MM.1S (cell line): ENCODE results near the gene KIAA1549.

ENCODE experiments used
- DNase-seq: peaks from one replicate; pipeline ENCODE4 v3.0.0-alpha.2; 2015
- H2AFZ ChIP-seq: fragments of 300-600 bp; sonication (generic); 2 replicates; pipeline ENCODE4 v1.6.0; 2016; ENCODE audit warnings: antibody characterized with exemption, low read length
- H3F3A ChIP-seq: fragments of 300-600 bp; sonication (generic); 2 replicates; pipeline ENCODE4 v1.6.1; 2016; ENCODE audit warnings: mild to moderate bottlenecking, antibody characterized with exemption, low read length, moderate library complexity, mixed read lengths; ENCODE audit not compliant: insufficient read depth
- H3K27ac ChIP-seq: fragments of 300-600 bp; sonication (generic); 2 replicates; pipeline ENCODE4 v1.5.1; 2016; ENCODE audit warnings: mild to moderate bottlenecking, low read length
- H3K27me3 ChIP-seq: fragments of 300-600 bp; sonication (generic); replicated peaks from 2 replicates; pipeline ENCODE4 v1.6.0; 2016; ENCODE audit warnings: low read length; ENCODE audit not compliant: insufficient read depth
- H3K36me3 ChIP-seq: fragments of 300-600 bp; sonication (generic); replicated peaks from 2 replicates; pipeline ENCODE4 v1.6.1; 2016; ENCODE audit warnings: mild to moderate bottlenecking, low read length, mixed read lengths; ENCODE audit not compliant: insufficient read depth
- H3K4me1 ChIP-seq: fragments of 300-600 bp; sonication (generic); 2 replicates; pipeline ENCODE4 v1.6.1; 2016; ENCODE audit warnings: low read length, mixed read lengths
- H3K4me2 ChIP-seq: fragments of 300-600 bp; sonication (generic); 2 replicates; pipeline ENCODE4 v1.6.0; 2016; ENCODE audit warnings: low read depth, low read length
- H3K4me3 ChIP-seq: fragments of 300-600 bp; sonication (generic); 2 replicates; pipeline ENCODE4 v1.5.1; 2016; ENCODE audit warnings: low read length, mixed read lengths
- H3K79me2 ChIP-seq: fragments of 300-600 bp; sonication (generic); 2 replicates; pipeline ENCODE4 v1.6.1; 2016; ENCODE audit warnings: mixed run types, low read length, mixed read lengths
- H3K9ac ChIP-seq: fragments of 300-600 bp; sonication (generic); 2 replicates; pipeline ENCODE4 v1.6.1; 2016; ENCODE audit warnings: low read length, mixed read lengths
- H3K9me2 ChIP-seq: fragments of 300-600 bp; sonication (generic); replicated peaks from 2 replicates; pipeline ENCODE4 v1.6.1; 2016; ENCODE audit warnings: mild to moderate bottlenecking, low read length, mixed read lengths; ENCODE audit not compliant: insufficient read depth
- H3K9me3 ChIP-seq: fragments of 300-600 bp; sonication (generic); replicated peaks from 2 replicates; pipeline ENCODE4 v1.6.1; 2016; ENCODE audit warnings: mild to moderate bottlenecking, low read length, mixed read lengths; ENCODE audit not compliant: insufficient read depth
- H4K20me1 ChIP-seq: fragments of 300-600 bp; sonication (generic); 2 replicates; pipeline ENCODE4 v1.6.1; 2016; ENCODE audit warnings: mild to moderate bottlenecking, low read length, moderate library complexity, mixed read lengths; ENCODE audit not compliant: insufficient read depth
- CTCF ChIP-seq: fragments of 300-600 bp; sonication (generic); IDR thresholded peaks from 2 replicates; pipeline ENCODE4 v1.5.1; 2016; ENCODE audit warnings: antibody characterized with exemption, low read length, mixed read lengths
- EZH2 ChIP-seq: fragments of 300-600 bp; sonication (generic); optimal IDR thresholded peaks from 2 replicates; pipeline ENCODE3; 2017; ENCODE audit warnings: low read depth, mild to moderate bottlenecking, antibody characterized with exemption, low read length, mixed read lengths
- EZH2phosphoT487 ChIP-seq: fragments of 300-600 bp; sonication (generic); IDR thresholded peaks from 2 replicates; pipeline ENCODE4 v1.6.1; 2018; ENCODE audit warnings: antibody characterized with exemption, low read length

KIAA1549 gene

GRCh38 chr7:138868711-138869110 is 112.5 kb downstream of the KIAA1549 start:
- no peak overlapping the region for H3K27ac ChIP-seq
- H3K27me3 ChIP-seq: no peaks in the 10 kb centered on the region
- no peaks in the 10 kb centered on the region for H3K79me2 ChIP-seq
- H3K36me3 ChIP-seq: no peaks in the 10 kb centered on the region
- no peak for DNase-seq
- H3K9me3 ChIP-seq: no peaks in the 10 kb centered on the region
- no peak overlapping the region for H3K9ac ChIP-seq
- H4K20me1 ChIP-seq: no peaks in the 10 kb centered on the region
- H3K4me1 ChIP-seq: no peaks in the 10 kb centered on the region
- H3K4me2 ChIP-seq: no peak overlapping the region
- no peaks in the 10 kb centered on the region for H3F3A ChIP-seq
- H2AFZ ChIP-seq: no peak overlapping the region
- H3K9me2 ChIP-seq: no peaks in the 10 kb centered on the region
- no peak for TF ChIP-seq EZH2phosphoT487
- no peak for TF ChIP-seq EZH2
- TF ChIP-seq CTCF: no peak
- no peak overlapping the region for H3K4me3 ChIP-seq

DNA sequence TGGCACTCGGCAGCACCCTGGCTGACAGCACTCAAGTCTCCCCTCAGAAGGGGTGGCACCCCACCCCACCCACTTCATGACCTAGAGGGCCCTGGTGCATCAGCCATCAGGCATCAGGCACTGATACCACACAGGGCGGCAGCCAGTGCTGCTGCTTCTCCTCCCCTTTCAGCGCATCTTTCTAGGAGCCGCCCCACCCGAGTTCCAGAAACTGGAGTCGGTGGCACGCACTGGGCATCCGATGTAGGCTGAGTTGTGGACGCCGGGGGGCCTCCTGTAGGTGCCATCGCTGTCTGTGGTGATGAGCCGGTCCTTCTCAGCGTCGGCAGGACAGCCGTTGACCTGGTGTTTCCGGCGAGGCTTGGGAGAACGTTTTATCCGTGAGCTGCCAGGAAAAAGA is 113.4 kb downstream of the KIAA1549 start:
- no peak overlapping the region for H3K27ac ChIP-seq
- TF ChIP-seq CTCF (no peak), EZH2phosphoT487 (no peak), EZH2 (no peak)
- H3K9me3 ChIP-seq: no peaks in the 10 kb centered on the region
- no peaks in the 10 kb centered on the region for H4K20me1 ChIP-seq
- H3K4me3 ChIP-seq: no peak overlapping the region
- H3F3A ChIP-seq: no peaks in the 10 kb centered on the region
- no peaks in the 10 kb centered on the region for H3K9me2 ChIP-seq
- H3K4me2 ChIP-seq: no peak overlapping the region
- H3K79me2 ChIP-seq: no peaks in the 10 kb centered on the region
- no peaks in the 10 kb centered on the region for H3K4me1 ChIP-seq
- H2AFZ ChIP-seq: no peak overlapping the region
- no peaks in the 10 kb centered on the region for H3K27me3 ChIP-seq
- no peaks in the 10 kb centered on the region for H3K36me3 ChIP-seq
- no peak for DNase-seq
- H3K9ac ChIP-seq: no peak overlapping the region

DNA sequence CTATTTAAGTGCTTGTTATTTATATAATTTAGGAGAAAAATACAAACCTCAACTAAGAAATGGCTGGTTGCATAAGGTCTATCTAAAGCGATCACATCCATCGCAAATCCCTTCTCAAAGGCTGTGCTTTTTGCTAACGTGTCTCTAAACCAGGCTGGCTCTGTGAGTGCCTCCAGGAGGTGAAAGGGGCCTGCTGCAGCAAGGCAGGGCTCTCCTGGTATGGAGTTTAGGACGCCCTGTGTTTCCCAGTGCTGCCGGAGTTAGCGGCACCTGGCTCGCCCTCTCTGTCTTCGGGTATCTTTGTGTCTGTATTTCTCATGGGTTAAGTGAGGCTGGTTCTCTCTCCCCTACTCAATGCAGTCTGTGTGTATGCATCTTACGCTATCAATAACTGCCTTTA is 114.8 kb downstream of the KIAA1549 start:
- no peak for DNase-seq
- Histone ChIP-seq H3K4me1 (no peaks in the 10 kb centered on the region), H3K27ac (no peak overlapping the region), H3K79me2 (no peaks in the 10 kb centered on the region), H3K9me3 (no peaks in the 10 kb centered on the region), H3K9me2 (no peaks in the 10 kb centered on the region), H3K9ac (no peak overlapping the region), H2AFZ (no peak overlapping the region), H3K36me3 (no peaks in the 10 kb centered on the region), H3F3A (no peaks in the 10 kb centered on the region), H4K20me1 (no peaks in the 10 kb centered on the region), H3K27me3 (no peaks in the 10 kb centered on the region), H3K4me3 (no peak overlapping the region), H3K4me2 (no peak overlapping the region)
- TF ChIP-seq EZH2 (no peak), EZH2phosphoT487 (no peak), CTCF (no peak)

DNA sequence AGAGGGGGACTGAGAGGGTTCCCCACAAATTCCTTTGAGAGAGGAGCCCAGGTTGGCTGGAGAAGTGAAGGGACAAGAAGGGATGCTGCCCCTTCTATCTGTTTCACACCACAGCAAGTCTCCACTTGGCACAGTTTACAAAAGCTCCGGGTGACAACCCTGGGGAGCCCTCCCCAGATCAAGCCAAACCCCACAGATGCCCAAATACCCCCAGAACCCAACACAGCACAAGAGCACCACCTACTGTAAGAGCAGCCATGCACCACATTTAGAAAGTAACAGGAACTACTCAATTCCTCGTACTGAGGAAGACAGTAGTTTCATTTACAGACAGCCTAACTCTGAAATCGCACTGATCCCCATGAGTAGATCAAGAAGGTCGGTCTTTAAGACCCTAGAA is 115.3 kb downstream of the KIAA1549 start:
- Histone ChIP-seq H2AFZ (no peak overlapping the region), H3K27me3 (no peaks in the 10 kb centered on the region), H3K4me2 (no peak overlapping the region), H3K4me3 (no peak overlapping the region), H3K79me2 (no peaks in the 10 kb centered on the region), H3K9ac (no peak overlapping the region), H4K20me1 (no peaks in the 10 kb centered on the region), H3K9me3 (no peaks in the 10 kb centered on the region), H3K36me3 (no peaks in the 10 kb centered on the region), H3K4me1 (no peaks in the 10 kb centered on the region), H3K27ac (no peak overlapping the region), H3K9me2 (no peaks in the 10 kb centered on the region), H3F3A (no peaks in the 10 kb centered on the region)
- TF ChIP-seq EZH2: no peak
- TF ChIP-seq CTCF: peak; percentile 35
- no peak for TF ChIP-seq EZH2phosphoT487
- peak; percentile 23 for DNase-seq
